ENCODE results near the gene HNF1A. TPM values are rescaled to one million over a fixed set of nuclear protein-coding genes. Genes with fewer than 3 reads are reported as not detected.

HNF1A gene
- total and polyA plus RNA-seq, 2 of the 13 experiments (the other 11 are each of a cell fraction or from before 2014, with no cell fraction given): 13.4 to 34.7 TPM

- TF ChIP-seq ZNF557 (CRISPR knock-in tag; IDR thresholded peaks at IDR 0.05) (no peak), ZNF431 (CRISPR knock-in tag; IDR thresholded peaks at IDR 0.05; ENCODE audit: borderline replicate concordance, low read depth) (no peak), FOXA1 (IDR thresholded peaks at IDR 0.05) (no peak), FOXA1 (CRISPR knock-in tag; IDR thresholded peaks at IDR 0.05) (peak; percentile 45; the same call in 1 of the 2 replicates), YY1 (IDR thresholded peaks at IDR 0.05; ENCODE audit: insufficient read depth, insufficient replicate concordance, low read depth, low read length) (peak; percentile 15), TFDP1 (CRISPR knock-in tag; IDR thresholded peaks at IDR 0.05; ENCODE audit: borderline replicate concordance) (no peak), SYNCRIP (IDR thresholded peaks at IDR 0.05; ENCODE audit: insufficient read depth, low read depth, low read length) (no peak), KLF13 (CRISPR knock-in tag; IDR thresholded peaks at IDR 0.05) (no peak), IRF1 (CRISPR knock-in tag; IDR thresholded peaks at IDR 0.05; ENCODE audit: low read depth) (no peak), GATA4 (IDR thresholded peaks at IDR 0.05; ENCODE audit: borderline replicate concordance, low read depth) (peak; percentile 63; the same call in 1 of the 2 replicates), ZNF704 (CRISPR knock-in tag; IDR thresholded peaks at IDR 0.05; ENCODE audit: borderline replicate concordance) (no peak), JUNB (CRISPR knock-in tag; IDR thresholded peaks at IDR 0.05; ENCODE audit: borderline replicate concordance) (0 out of 2 replicates have a peak, but pooled peaks have one; percentile 44), GTF2F1 (IDR thresholded peaks at IDR 0.05; ENCODE audit: low read length) (no peak), HNRNPL (IDR thresholded peaks at IDR 0.05; ENCODE audit: low read depth, low read length) (no peak), EHMT2 (IDR thresholded peaks at IDR 0.05; ENCODE audit: borderline replicate concordance, low read depth, low read length) (no peak), HDAC1 (CRISPR knock-in tag; IDR thresholded peaks at IDR 0.05) (0 out of 2 replicates have a peak, but pooled peaks have one; percentile 19), ZNF784 (CRISPR knock-in tag; IDR thresholded peaks at IDR 0.05; ENCODE audit: borderline replicate concordance) (no peak), SOX6 (IDR thresholded peaks at IDR 0.05) (no peak), SOX6 (CRISPR knock-in tag; IDR thresholded peaks at IDR 0.05) (peak; percentile 88), POGK (CRISPR knock-in tag; conservative IDR thresholded peaks at IDR 0.05) (no peak), ZNF614 (CRISPR knock-in tag; IDR thresholded peaks at IDR 0.05; ENCODE audit: borderline replicate concordance) (0 out of 2 replicates have a peak, but pooled peaks have one; percentile 8), HDAC6 (IDR thresholded peaks at IDR 0.05; ENCODE audit: low read depth, low read length) (no peak)
Observed at GRCh38 chr12:120980800-120981368, 2.5 kb downstream of the HNF1A start (continued).

Measured in HepG2 (cell line).